Measurements from ENCODE around the gene CCDC102B.

Gene CCDC102B

GRCh38 chr18:68948622-68949021 is 150.7 kb downstream of the CCDC102B start:
- Histone ChIP-seq H3K27me3 (ENCODE audit: control insufficient read depth, insufficient read depth, low read length) (no peaks in the 10 kb centered on the region), H2AFZ (no peak overlapping the region), H3K9me3 (ENCODE audit: control insufficient read depth, low read length) (no peaks in the 10 kb centered on the region), H3K79me2 (no peaks in the 10 kb centered on the region), H3K4me1 (no peaks in the 10 kb centered on the region), H3K4me2 (ENCODE audit: low read length) (no peak overlapping the region), H3K36me3 (ENCODE audit: control insufficient read depth, insufficient read depth, low read length) (no peaks in the 10 kb centered on the region), H3K27ac (no peak overlapping the region), H3K4me3 (ENCODE audit: low read depth, low read length) (no peak overlapping the region), H3K9ac (no peak overlapping the region)
- no peak for TF ChIP-seq CTCF (IDR thresholded peaks at IDR 0.05)

- Histone ChIP-seq H3K36me3 (ENCODE audit: control insufficient read depth, insufficient read depth, low read length) (no peaks in the 10 kb centered on the region), H3K9me3 (ENCODE audit: control insufficient read depth, low read length) (no peaks in the 10 kb centered on the region), H3K27ac (no peak overlapping the region), H3K4me3 (ENCODE audit: low read depth, low read length) (no peak overlapping the region), H3K9ac (no peak overlapping the region), H3K4me2 (ENCODE audit: low read length) (no peak overlapping the region), H3K79me2 (no peaks in the 10 kb centered on the region), H2AFZ (no peak overlapping the region), H3K4me1 (no peaks in the 10 kb centered on the region), H3K27me3 (ENCODE audit: control insufficient read depth, insufficient read depth, low read length) (no peaks in the 10 kb centered on the region)
- no peak for TF ChIP-seq CTCF (IDR thresholded peaks at IDR 0.05)
These were observed 156.9 kb downstream of the CCDC102B start for GRCh38 chr18:68954738-68955137.

- Histone ChIP-seq H3K9me3 (ENCODE audit: control insufficient read depth, low read length) (no peaks in the 10 kb centered on the region), H3K36me3 (ENCODE audit: control insufficient read depth, insufficient read depth, low read length) (no peaks in the 10 kb centered on the region), H2AFZ (no peak overlapping the region), H3K27ac (no peak overlapping the region), H3K9ac (no peak overlapping the region), H3K4me1 (no peaks in the 10 kb centered on the region), H3K4me2 (ENCODE audit: low read length) (no peak overlapping the region), H3K4me3 (ENCODE audit: low read depth, low read length) (no peak overlapping the region), H3K27me3 (ENCODE audit: control insufficient read depth, insufficient read depth, low read length) (no peaks in the 10 kb centered on the region), H3K79me2 (no peaks in the 10 kb centered on the region)
- no peak for TF ChIP-seq CTCF (IDR thresholded peaks at IDR 0.05)
These were observed 158.8 kb downstream of the CCDC102B start for GRCh38 chr18:68956650-68957049.

DNA sequence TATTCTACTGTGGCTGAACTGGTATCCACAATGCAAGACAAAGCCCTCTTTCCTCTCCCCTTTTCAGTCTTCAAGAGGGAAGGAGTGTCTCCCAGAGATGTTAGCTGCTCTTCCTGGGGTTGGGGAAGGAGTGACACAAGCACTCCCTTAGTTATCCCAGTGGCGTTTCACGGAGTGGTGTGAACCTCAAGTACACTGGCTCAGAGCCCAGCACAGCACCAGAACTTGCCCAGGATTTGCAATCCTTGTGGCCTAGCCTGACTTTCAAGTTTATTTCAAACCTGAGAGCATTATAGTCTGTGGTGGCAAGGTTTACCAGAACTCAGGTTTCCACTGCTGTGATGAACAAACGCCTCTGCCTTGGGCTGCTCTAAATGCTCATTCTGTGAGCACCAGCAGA is 162.5 kb downstream of the CCDC102B start:
- Histone ChIP-seq H3K4me1 (no peaks in the 10 kb centered on the region), H3K27me3 (ENCODE audit: control insufficient read depth, insufficient read depth, low read length) (no peaks in the 10 kb centered on the region), H3K36me3 (ENCODE audit: control insufficient read depth, insufficient read depth, low read length) (no peaks in the 10 kb centered on the region), H3K27ac (no peak overlapping the region), H3K9ac (no peak overlapping the region), H3K9me3 (ENCODE audit: control insufficient read depth, low read length) (no peaks in the 10 kb centered on the region), H3K4me2 (ENCODE audit: low read length) (no peak overlapping the region), H2AFZ (no peak overlapping the region), H3K79me2 (no peaks in the 10 kb centered on the region), H3K4me3 (ENCODE audit: low read depth, low read length) (no peak overlapping the region)
- no peak for TF ChIP-seq CTCF (IDR thresholded peaks at IDR 0.05)

DNA sequence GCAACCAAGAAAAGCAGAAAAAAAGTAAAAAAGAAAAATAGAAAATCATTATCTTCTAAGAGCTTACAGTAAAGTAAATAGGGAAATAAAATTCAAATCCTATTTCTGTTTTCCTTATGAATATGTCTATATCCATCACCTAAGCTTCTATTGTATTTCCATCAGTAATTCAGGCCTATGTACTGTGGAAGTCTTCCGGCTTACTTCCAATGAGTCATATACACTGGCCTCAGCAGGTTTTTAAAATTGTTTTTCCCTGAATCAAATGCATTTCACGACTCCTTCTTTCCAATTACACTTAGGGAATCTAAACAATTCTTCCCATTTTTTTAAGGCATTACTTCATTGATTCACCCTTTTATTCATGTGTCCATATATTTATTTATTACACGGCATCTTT is 164.7 kb downstream of the CCDC102B start:
- Histone ChIP-seq H3K4me3 (ENCODE audit: low read depth, low read length) (no peak overlapping the region), H3K27me3 (ENCODE audit: control insufficient read depth, insufficient read depth, low read length) (no peaks in the 10 kb centered on the region), H3K9me3 (ENCODE audit: control insufficient read depth, low read length) (no peaks in the 10 kb centered on the region), H3K27ac (no peak overlapping the region), H3K9ac (no peak overlapping the region), H3K4me2 (ENCODE audit: low read length) (no peak overlapping the region), H3K4me1 (no peaks in the 10 kb centered on the region), H3K36me3 (ENCODE audit: control insufficient read depth, insufficient read depth, low read length) (no peaks in the 10 kb centered on the region), H2AFZ (no peak overlapping the region), H3K79me2 (no peaks in the 10 kb centered on the region)
- no peak for TF ChIP-seq CTCF (IDR thresholded peaks at IDR 0.05)

Data from parathyroid adenoma (tissue), 2 donors.